T-helper 1 cell treated with Interleukin-12 subunit alpha and Interleukin-12 subunit beta and Interleukin-4 antibody, amounts not matched to agents 30 μg/mL and 1 μg/mL, for 36 hours (primary cell): ENCODE measurements around the gene FEN1.

Experiments
- H3K27ac Mint-ChIP-seq: one replicate; pipeline ENCODE4 v1.8.0; 2021; ENCODE audit warnings: mild to moderate bottlenecking, mixed read lengths
- H3K27me3 Mint-ChIP-seq: one replicate; pipeline ENCODE4 v1.8.0; 2021; ENCODE audit warnings: low read depth, mixed read lengths
- H3K36me3 Mint-ChIP-seq: one replicate; pipeline ENCODE4 v1.8.0; 2021; ENCODE audit warnings: low read depth, mixed read lengths
- H3K4me1 Mint-ChIP-seq: one replicate; pipeline ENCODE4 v1.8.0; 2021; ENCODE audit warnings: low read depth, mixed read lengths
- H3K4me3 Mint-ChIP-seq: one replicate; pipeline ENCODE4 v1.8.0; 2021; ENCODE audit warnings: mild to moderate bottlenecking, moderate library complexity, mixed read lengths
- H3K9me3 Mint-ChIP-seq: one replicate; pipeline ENCODE4 v1.8.0; 2021; ENCODE audit warnings: mixed read lengths

The FEN1 gene

GRCh38 chr11:61766353-61766841 lies 26.3 kb upstream of the FEN1 start:
- Mint-ChIP-seq H3K27me3 (no peaks in the 10 kb centered on the region), H3K4me1 (no peaks in the 10 kb centered on the region), H3K27ac (no peak overlapping the region), H3K36me3 (no peaks in the 10 kb centered on the region), H3K9me3 (no peaks in the 10 kb centered on the region), H3K4me3 (no peak overlapping the region)

GRCh38 chr11:61768376-61769076 lies 24.2 kb upstream of the FEN1 start:
- H3K4me3 Mint-ChIP-seq = no peak overlapping the region
- no peaks in the 10 kb centered on the region for H3K27me3 Mint-ChIP-seq
- no peak overlapping the region for H3K27ac Mint-ChIP-seq
- H3K36me3 Mint-ChIP-seq = no peaks in the 10 kb centered on the region
- H3K9me3 Mint-ChIP-seq = no peaks in the 10 kb centered on the region
- no peaks in the 10 kb centered on the region for H3K4me1 Mint-ChIP-seq

GRCh38 chr11:61769169-61769920 lies 23.4 kb upstream of the FEN1 start:
- Mint-ChIP-seq H3K27ac (no peak overlapping the region), H3K9me3 (no peaks in the 10 kb centered on the region), H3K4me1 (no peaks in the 10 kb centered on the region), H3K36me3 (no peaks in the 10 kb centered on the region), H3K27me3 (no peaks in the 10 kb centered on the region), H3K4me3 (no peak overlapping the region)

- Mint-ChIP-seq H3K4me1 (no peaks in the 10 kb centered on the region), H3K9me3 (no peaks in the 10 kb centered on the region), H3K27me3 (no peaks in the 10 kb centered on the region), H3K27ac (no peak overlapping the region), H3K36me3 (no peaks in the 10 kb centered on the region), H3K4me3 (no peak overlapping the region)
These were observed 22.6 kb upstream of the FEN1 start for GRCh38 chr11:61769946-61770683.

DNA sequence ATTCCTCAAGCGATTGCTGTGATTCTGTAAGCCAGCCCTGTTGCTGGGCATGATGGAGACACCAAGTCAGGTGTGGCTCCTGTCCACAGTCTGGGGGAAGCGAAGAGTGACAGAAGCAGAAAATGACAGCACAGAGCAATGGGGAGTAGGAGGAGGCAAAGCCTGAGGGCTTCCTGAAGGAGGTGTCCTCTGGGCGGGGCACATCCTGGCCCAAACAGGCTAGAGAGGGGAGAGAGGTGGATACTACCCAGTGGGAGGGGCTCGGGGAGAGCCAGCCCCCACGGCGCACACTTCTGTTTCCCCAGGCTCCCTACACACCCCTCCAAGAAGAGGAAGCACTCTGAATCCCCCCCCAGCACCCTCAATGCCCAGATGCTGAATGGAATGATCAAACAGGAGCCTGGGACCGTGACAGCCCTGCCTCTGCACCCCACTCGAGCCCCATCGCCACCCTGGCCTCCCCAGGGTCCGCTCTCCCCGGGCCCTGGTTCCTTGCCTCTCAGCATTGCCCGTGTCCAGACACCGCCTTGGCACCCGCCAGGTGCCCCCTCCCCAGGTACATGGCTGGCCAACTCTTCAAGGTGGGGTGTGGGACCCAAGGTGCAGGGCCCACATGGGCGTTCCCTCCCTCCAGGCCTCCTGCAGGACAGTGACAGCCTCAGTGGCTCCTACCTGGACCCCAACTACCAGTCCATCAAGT lies 21.4 kb upstream of the FEN1 start:
- no peaks in the 10 kb centered on the region for H3K27me3 Mint-ChIP-seq
- H3K27ac Mint-ChIP-seq = no peak overlapping the region
- no peaks in the 10 kb centered on the region for H3K36me3 Mint-ChIP-seq
- H3K4me1 Mint-ChIP-seq = peaks cover 3% of the 10 kb centered on the region
- no peaks in the 10 kb centered on the region for H3K9me3 Mint-ChIP-seq
- H3K4me3 Mint-ChIP-seq = no peak overlapping the region

DNA sequence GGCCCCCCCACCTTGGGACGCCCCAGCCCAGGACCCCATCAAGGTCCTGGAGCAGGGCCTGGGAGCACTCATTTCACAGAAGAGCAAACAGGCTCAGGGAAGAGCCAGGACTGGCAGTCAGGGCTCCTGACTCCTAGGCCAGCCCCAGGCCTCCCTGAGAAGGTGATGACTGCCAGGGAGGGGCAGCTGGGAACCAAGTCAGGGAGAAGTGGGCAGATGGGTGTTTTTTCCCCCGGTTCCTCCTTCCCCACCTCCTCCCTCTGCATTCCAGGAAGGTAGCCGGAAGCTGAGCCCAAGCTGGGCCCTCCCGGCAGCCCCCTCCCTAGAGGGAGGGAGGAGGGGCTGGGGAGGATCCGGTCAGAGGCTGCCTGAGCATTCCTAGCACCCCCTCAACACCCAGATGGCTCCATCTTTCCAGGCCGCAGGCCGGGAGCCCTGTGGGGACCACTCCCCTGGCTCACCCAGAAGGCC lies 20.7 kb upstream of the FEN1 start:
- Mint-ChIP-seq H3K4me1 (peaks cover 8% of the 10 kb centered on the region), H3K27me3 (no peaks in the 10 kb centered on the region), H3K27ac (no peak overlapping the region), H3K4me3 (no peak overlapping the region), H3K36me3 (no peaks in the 10 kb centered on the region), H3K9me3 (no peaks in the 10 kb centered on the region)

GRCh38 chr11:61773356-61773755 lies 19.4 kb upstream of the FEN1 start:
- no peaks in the 10 kb centered on the region for H3K9me3 Mint-ChIP-seq
- H3K27me3 Mint-ChIP-seq = no peaks in the 10 kb centered on the region
- no peak overlapping the region for H3K27ac Mint-ChIP-seq
- no peaks in the 10 kb centered on the region for H3K36me3 Mint-ChIP-seq
- peaks cover 11% of the 10 kb centered on the region for H3K4me1 Mint-ChIP-seq
- H3K4me3 Mint-ChIP-seq = no peak overlapping the region

- peaks cover 11% of the 10 kb centered on the region for H3K4me1 Mint-ChIP-seq
- no peaks in the 10 kb centered on the region for H3K36me3 Mint-ChIP-seq
- no peak overlapping the region for H3K4me3 Mint-ChIP-seq
- H3K27me3 Mint-ChIP-seq = no peaks in the 10 kb centered on the region
- no peaks in the 10 kb centered on the region for H3K9me3 Mint-ChIP-seq
- no peak overlapping the region for H3K27ac Mint-ChIP-seq
These were observed 18.9 kb upstream of the FEN1 start for GRCh38 chr11:61773809-61774208.

- no peak overlapping the region for H3K4me3 Mint-ChIP-seq
- H3K36me3 Mint-ChIP-seq = no peaks in the 10 kb centered on the region
- peaks cover 11% of the 10 kb centered on the region for H3K4me1 Mint-ChIP-seq
- no peaks in the 10 kb centered on the region for H3K27me3 Mint-ChIP-seq
- no peaks in the 10 kb centered on the region for H3K9me3 Mint-ChIP-seq
- H3K27ac Mint-ChIP-seq = no peak overlapping the region
These were observed 18.3 kb upstream of the FEN1 start for GRCh38 chr11:61774411-61774810.

DNA sequence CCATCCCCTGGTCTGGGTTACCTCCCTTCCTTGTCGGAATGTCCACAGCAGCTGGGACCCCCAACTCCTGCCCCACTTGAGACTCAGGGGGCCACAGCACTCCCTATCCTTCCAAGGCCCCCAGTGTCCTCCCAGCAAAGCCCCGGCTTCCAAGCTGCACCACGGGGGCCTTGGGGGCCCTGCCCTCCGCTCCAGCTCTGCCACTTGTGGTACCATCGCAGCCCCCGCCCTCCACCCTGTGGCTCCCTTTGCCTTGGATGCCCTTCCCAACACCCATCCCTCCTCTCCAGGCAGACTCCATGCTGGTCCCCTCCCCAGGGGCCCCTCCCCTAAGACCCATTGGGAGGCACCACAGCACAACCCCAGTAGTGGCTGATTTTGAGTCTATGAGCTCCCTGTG lies 17.6 kb upstream of the FEN1 start:
- no peaks in the 10 kb centered on the region for H3K36me3 Mint-ChIP-seq
- peaks cover 11% of the 10 kb centered on the region for H3K4me1 Mint-ChIP-seq
- no peaks in the 10 kb centered on the region for H3K9me3 Mint-ChIP-seq
- H3K4me3 Mint-ChIP-seq = no peak overlapping the region
- no peak overlapping the region for H3K27ac Mint-ChIP-seq
- no peaks in the 10 kb centered on the region for H3K27me3 Mint-ChIP-seq

GRCh38 chr11:61775606-61776554 lies 16.8 kb upstream of the FEN1 start:
- H3K27ac Mint-ChIP-seq = no peak overlapping the region
- no peak overlapping the region for H3K4me3 Mint-ChIP-seq
- H3K36me3 Mint-ChIP-seq = no peaks in the 10 kb centered on the region
- peaks cover 11% of the 10 kb centered on the region for H3K4me1 Mint-ChIP-seq
- H3K27me3 Mint-ChIP-seq = no peaks in the 10 kb centered on the region
- no peaks in the 10 kb centered on the region for H3K9me3 Mint-ChIP-seq

DNA sequence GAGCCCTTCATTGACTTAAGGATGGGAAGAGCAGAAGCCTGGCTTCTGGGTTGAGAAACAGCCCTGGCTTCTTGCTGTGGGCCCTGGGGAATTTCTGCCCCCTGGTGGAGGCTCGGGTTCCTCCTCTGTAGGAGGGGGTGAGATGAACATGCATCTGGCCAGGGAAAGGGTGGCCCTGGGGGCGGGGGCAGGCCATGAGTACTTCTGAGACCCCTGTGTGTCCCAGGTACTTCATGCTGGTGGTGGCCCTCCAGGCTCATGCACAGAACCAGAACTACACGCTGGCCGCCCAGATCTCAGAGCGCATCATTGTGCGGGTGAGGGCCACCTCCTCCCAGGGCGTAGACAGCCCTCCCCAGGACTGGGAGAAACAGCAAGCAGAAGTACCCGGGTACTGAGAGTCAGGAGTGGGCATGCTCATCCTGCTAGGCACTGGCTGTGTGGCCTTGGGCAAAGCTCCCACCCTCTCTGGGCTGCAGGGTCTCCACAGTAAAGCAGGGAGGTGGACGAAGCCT lies 16.1 kb upstream of the FEN1 start:
- Mint-ChIP-seq H3K4me1 (peaks cover 11% of the 10 kb centered on the region), H3K27ac (peak overlapping the region; percentile 15), H3K4me3 (peak overlapping the region; percentile 50), H3K9me3 (no peaks in the 10 kb centered on the region), H3K36me3 (no peaks in the 10 kb centered on the region), H3K27me3 (no peaks in the 10 kb centered on the region)
